Measurements from ENCODE around the gene SPECC1L.

DNA sequence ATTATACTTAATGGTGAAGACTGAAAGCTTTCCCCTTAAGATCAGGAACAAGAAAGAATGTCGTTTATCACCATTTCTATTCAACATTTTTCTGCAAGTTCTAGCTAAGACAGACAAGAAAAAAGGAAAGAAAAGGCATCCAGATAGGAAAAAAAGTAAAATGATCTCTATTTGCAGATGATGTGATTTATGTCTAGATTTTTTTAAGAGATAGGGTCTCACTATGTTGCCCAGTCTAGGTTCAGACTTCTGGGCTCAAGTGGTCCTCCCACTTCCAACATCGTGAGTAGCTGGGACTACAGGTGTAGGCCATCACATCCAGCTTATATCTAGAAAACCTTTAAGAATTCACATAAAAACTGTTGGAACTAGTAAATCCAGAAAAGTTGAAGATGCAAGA is 105.4 kb downstream of the SPECC1L start:
- TF ChIP-seq, protein P1, sequence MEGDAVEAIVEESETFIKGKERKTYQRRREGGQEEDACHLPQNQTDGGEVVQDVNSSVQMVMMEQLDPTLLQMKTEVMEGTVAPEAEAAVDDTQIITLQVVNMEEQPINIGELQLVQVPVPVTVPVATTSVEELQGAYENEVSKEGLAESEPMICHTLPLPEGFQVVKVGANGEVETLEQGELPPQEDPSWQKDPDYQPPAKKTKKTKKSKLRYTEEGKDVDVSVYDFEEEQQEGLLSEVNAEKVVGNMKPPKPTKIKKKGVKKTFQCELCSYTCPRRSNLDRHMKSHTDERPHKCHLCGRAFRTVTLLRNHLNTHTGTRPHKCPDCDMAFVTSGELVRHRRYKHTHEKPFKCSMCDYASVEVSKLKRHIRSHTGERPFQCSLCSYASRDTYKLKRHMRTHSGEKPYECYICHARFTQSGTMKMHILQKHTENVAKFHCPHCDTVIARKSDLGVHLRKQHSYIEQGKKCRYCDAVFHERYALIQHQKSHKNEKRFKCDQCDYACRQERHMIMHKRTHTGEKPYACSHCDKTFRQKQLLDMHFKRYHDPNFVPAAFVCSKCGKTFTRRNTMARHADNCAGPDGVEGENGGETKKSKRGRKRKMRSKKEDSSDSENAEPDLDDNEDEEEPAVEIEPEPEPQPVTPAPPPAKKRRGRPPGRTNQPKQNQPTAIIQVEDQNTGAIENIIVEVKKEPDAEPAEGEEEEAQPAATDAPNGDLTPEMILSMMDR (conservative IDR thresholded peaks at IDR 0.05; ENCODE audit: low read length) = no peak
- no peak for TF ChIP-seq EZH2phosphoT487 (IDR thresholded peaks at IDR 0.05; ENCODE audit: borderline replicate concordance)

All from Loucy (cell line).